ENCODE results near the gene ZFYVE21.

ZFYVE21 gene

GRCh38 chr14:103705504-103706284 is 9.9 kb upstream of the ZFYVE21 start:
- H3K4me3 ChIP-seq (replicated peaks; ENCODE audit: low read depth, low read length), result no peak overlapping the region
- TF ChIP-seq CTCF (IDR thresholded peaks at IDR 0.05; ENCODE audit: low read depth, low read length, missing control alignments), result no peak
- DNase-seq (ENCODE audit: extremely low read depth, low read depth), result no peak

- H3K4me3 ChIP-seq (replicated peaks; ENCODE audit: low read depth, low read length), result no peak overlapping the region
- no peak for DNase-seq (ENCODE audit: extremely low read depth, low read depth)
- no peak for TF ChIP-seq CTCF (IDR thresholded peaks at IDR 0.05; ENCODE audit: low read depth, low read length, missing control alignments)
These were observed 8.9 kb upstream of the ZFYVE21 start for GRCh38 chr14:103706551-103707328.

GRCh38 chr14:103707329-103708263 is 8.0 kb upstream of the ZFYVE21 start:
- H3K4me3 ChIP-seq (replicated peaks; ENCODE audit: low read depth, low read length), result no peak overlapping the region
- no peak for TF ChIP-seq CTCF (IDR thresholded peaks at IDR 0.05; ENCODE audit: low read depth, low read length, missing control alignments)
- DNase-seq (ENCODE audit: extremely low read depth, low read depth), result peak; percentile 39

- DNase-seq (ENCODE audit: extremely low read depth, low read depth), result no peak
- H3K4me3 ChIP-seq (replicated peaks; ENCODE audit: low read depth, low read length), result no peak overlapping the region
- TF ChIP-seq CTCF (IDR thresholded peaks at IDR 0.05; ENCODE audit: low read depth, low read length, missing control alignments), result no peak
These were observed 6.8 kb upstream of the ZFYVE21 start for GRCh38 chr14:103708750-103709187.

- no peak for TF ChIP-seq CTCF (IDR thresholded peaks at IDR 0.05; ENCODE audit: low read depth, low read length, missing control alignments)
- no peak overlapping the region for H3K4me3 ChIP-seq (replicated peaks; ENCODE audit: low read depth, low read length)
- DNase-seq (ENCODE audit: extremely low read depth, low read depth), result no peak
These were observed 5.8 kb upstream of the ZFYVE21 start for GRCh38 chr14:103709814-103710213.

GRCh38 chr14:103710771-103711377 is 4.7 kb upstream of the ZFYVE21 start:
- no peak for TF ChIP-seq CTCF (IDR thresholded peaks at IDR 0.05; ENCODE audit: low read depth, low read length, missing control alignments)
- no peak overlapping the region for H3K4me3 ChIP-seq (replicated peaks; ENCODE audit: low read depth, low read length)
- DNase-seq (ENCODE audit: extremely low read depth, low read depth), result no peak
